H4 (cell line): ENCODE results near the gene CCR4. TPM values are rescaled to one million over a fixed set of nuclear protein-coding genes. Genes with fewer than 3 reads are reported as not detected.
A peak's percentile ranks its signal among the peaks of the same experiment; 100 is the strongest.
"Not testable (repeated sequence)": the region's sequence is repeated elsewhere in the genome, so short reads cannot be mapped to it uniquely, and the experiment has no call there.

Source experiments
- DNase-seq: peaks from one replicate; pipeline ENCODE4 v3.0.0-alpha.2; 2015; ENCODE audit warnings: low spot score
- total RNA-seq: library from RNA; depleted of rRNA; stranded (reverse); fragments of >200 nt; shearing (Covaris generic); gene quantifications from 2 replicates; pipeline ENCODE4 v1.2.3, GENCODE V29; 2014

Gene CCR4
- total RNA-seq, 1 experiment from 2014 or later: not detected

GRCh38 chr3:32952369-32953077, 1.1 kb downstream of the CCR4 start:
- DNase-seq: no peak

DNA sequence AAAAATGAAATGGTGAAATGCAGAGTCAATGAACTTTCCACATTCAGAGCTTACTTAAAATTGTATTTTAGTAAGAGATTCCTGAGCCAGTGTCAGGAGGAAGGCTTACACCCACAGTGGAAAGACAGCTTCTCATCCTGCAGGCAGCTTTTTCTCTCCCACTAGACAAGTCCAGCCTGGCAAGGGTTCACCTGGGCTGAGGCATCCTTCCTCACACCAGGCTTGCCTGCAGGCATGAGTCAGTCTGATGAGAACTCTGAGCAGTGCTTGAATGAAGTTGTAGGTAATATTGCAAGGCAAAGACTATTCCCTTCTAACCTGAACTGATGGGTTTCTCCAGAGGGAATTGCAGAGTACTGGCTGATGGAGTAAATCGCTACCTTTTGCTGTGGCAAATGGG, 3.1 kb downstream of the CCR4 start:
- no peak for DNase-seq

DNA sequence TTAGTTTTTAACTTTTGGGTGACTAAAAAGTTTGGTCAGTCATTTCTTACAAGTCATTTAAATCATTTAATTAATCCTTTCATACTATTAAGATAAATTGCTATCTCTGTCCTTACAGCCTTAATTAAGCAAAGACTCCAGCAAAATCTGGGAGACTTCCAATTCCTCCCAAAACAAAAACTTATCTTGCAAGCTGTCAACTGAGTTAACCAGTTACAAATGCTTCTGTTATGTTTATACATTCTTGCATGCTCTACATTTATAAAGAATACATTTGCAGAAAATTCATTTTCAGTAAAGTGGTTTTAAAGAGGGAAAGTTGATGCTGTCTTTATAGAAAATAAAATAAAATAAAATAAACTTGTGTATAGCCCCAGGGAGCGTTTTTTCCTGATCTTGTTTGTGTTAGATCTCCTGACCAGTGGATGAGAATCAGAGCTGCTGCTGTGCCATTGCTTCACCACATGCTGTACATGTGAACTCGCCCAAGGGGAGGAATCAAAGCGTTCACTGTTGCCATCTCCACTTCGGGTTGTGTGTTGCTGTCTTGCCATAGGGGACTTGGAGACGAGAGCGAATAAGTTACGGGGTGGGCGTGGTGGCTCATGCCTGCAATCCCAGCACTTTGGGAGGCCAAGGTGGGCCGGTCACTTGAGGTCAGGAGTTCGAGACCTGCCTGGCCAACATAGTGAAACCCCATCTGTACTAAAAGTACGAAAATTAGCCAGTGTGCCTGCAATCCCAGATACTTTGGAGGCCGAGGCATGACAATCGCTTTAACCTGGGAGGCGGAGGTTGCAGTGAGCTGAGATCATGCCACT, 5.5 kb downstream of the CCR4 start:
- DNase-seq: peak; percentile 11

DNA sequence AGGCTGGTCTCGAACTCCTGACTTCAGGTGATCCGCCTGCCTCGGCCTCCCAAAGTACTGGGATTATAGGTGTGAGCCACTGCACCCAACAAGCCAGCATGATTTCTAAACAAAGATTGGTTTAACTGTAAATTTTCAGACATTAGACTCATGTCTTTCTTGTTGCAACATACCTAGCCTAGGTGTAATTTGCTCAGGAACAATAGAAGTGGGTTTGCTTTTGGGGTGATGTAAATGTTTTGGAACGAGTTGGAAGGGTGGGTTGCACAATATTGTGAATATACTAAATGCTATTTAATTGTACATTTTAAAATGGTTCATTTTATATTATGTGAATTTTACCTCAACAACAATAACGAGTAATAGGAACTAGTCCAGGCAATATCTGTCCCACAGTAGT, 7.1 kb downstream of the CCR4 start:
- DNase-seq: no peak

GRCh38 chr3:32959371-32959770, 7.9 kb downstream of the CCR4 start:
- DNase-seq: no peak

DNA sequence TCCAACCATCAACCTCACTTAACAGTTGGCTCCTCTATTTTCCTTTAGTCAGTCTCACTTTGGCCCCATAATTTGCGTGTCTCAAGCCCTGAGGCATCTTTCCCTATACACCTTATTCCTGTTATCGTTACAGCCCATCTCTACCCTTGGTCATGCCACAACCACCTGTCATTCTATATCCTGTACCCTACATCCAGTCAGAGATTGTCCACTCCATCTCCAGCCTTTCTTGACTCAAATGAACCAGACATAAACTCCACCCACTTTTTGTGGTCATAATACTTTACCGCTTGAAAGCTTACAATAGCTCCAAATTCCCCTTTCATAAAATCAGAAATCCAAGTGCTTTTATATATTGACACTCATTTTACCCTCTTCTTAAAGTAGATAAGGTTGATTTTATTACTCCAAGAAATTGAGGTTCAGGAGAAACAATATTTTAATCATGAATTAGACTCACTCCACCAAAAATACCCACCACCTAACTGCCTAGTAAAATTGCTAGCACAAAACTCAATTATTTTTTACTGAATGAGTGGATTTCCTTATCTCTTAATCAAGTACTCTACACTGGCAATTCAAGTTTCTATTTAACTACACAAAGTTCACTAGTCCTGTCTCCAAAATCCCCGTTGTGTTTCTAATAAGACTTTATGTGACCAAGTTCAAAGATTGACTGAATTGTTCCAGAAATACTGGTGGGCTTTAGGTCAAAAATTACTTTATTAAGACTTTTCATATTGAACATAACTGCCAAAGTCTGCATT, 9.1 kb downstream of the CCR4 start:
- no peak for DNase-seq

GRCh38 chr3:32961189-32961715, 9.8 kb downstream of the CCR4 start:
- DNase-seq: no peak

- no peak for DNase-seq
Observed at GRCh38 chr3:32963871-32964270, 12.4 kb downstream of the CCR4 start.

GRCh38 chr3:32964781-32965180, 13.3 kb downstream of the CCR4 start:
- not testable (repeated sequence) for DNase-seq

GRCh38 chr3:32965617-32966213, 14.3 kb downstream of the CCR4 start:
- not testable (repeated sequence) for DNase-seq

DNA sequence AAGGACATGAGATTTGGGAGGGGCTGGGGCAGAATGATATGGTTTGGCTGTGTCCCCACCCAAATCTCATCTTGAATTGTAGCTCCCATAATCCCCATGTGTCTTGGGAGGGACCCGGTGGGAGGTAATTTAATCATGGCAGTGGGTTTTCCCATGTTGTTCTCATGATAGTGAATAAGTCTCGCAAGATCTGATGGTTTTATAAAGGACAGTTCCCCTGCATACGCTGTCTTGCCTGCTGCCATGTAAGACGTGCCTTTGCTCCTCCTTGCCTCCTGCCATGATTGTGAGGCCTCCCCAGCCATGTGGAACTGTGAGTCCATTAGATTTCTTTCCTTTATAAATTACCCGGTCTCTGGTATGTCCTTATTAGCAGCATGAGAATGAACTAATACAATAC, 15.2 kb downstream of the CCR4 start:
- DNase-seq: not testable (repeated sequence)

- no peak for DNase-seq
Observed at GRCh38 chr3:32968166-32968919, 16.9 kb downstream of the CCR4 start.

DNA sequence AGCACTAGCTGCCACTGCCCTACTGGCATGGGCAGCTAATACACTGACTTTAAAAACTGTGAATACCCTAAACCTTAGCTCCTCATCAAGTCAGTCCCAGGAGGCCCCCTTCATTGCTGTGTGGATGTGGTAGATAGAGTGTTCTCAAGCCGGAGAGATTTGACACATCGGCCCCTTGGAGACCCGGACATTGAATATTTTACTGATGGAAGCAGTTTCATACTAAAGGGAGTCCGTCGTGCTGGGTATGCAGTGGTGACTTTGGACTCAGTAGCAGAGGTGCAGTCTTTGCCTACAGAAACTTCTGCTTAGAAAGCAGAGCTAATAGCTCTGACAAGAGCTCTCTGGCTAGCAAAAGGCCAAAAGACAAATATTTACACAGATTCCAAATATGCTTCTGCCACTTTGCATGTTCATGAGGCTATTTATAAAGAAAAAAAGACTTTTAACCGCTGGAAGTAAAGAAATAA, 17.5 kb downstream of the CCR4 start:
- no peak for DNase-seq

GRCh38 chr3:32969656-32970055, 18.2 kb downstream of the CCR4 start:
- peak; percentile 25 for DNase-seq

GRCh38 chr3:32971291-32971690, 19.8 kb downstream of the CCR4 start:
- DNase-seq: not testable (repeated sequence)

DNA sequence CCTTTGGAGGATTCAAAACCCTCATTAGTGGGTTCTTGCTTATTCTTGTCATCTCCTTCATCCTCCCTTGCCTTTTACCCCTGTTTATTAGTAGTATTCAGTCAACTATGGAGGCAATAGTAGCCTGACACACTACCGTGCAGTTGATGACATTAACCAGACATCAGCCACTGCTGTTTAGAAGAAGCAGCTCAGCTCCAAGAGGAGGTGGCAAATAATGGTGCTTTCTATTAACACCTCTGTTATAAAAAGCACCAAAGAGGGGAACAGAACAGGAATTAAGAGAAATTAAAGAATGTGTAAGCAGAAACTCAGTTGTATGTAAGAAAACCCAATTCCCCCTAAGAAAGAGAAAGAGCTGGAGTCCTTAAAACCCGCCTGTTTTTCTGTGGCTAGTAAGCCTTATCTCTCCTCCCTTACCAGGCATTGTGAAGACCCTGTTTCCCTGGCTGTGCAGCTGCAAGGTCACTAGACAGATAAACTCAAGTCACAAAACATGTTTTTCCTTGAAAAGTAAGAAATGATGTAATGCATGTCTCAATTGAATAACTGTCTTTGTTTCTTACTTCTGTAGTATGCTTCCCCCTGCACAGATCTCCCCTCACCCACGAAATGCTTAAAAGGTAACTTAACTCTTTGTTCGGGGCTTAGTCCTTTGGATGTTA, 21.2 kb downstream of the CCR4 start:
- no peak for DNase-seq

DNA sequence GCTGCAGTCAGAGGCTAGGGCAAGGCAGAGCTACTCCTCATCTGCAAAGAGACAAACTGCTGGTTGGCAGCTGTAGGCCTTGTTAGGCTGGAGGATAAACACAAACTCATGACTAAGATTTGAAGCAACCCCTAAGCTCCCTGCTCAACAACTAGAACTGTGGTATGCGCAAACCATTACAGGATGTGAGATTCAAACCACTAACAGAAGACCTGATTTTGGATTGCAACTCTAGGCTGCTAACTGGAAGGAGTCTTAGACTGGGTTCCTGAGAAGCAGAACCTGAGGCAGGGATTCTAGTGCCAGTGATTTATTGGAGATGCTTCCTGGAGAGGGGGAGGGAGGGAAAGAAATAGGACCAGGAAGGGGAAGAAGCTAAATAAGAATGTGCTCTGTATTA, 22.5 kb downstream of the CCR4 start:
- DNase-seq: peak; percentile 44

DNA sequence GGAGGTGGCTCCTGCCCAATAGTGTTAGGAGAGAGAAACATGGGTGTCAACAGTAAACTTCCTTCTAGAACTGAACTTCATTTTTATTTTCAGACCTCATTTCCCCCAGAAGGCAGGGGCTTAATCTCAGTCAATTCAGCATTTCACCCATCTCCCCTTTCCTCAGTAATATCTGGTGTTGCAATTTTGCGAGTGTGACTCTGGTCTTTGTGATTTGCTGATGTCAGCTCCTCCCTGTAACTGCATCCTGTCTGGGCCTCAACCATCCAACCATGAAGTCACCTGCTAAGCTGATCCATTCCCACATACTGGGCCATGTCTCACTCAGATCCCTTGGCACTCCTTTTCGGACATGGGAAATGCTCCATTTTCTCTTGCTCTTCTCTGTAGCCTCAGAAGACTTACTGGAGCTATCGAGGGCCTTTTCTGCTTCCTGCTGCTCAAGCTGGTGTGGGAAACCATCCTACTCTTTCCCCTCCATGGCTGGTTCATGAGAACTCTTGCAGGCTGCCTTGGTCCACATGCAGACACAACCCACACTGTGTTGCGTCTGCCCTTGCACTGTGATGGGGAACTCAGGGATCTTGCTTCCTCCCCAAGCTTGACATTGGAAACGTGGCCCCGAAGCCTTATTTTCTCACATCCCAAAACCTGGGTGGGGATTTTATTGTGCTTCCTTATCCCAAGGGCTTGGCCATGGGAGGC, 24.6 kb downstream of the CCR4 start:
- DNase-seq: no peak

DNA sequence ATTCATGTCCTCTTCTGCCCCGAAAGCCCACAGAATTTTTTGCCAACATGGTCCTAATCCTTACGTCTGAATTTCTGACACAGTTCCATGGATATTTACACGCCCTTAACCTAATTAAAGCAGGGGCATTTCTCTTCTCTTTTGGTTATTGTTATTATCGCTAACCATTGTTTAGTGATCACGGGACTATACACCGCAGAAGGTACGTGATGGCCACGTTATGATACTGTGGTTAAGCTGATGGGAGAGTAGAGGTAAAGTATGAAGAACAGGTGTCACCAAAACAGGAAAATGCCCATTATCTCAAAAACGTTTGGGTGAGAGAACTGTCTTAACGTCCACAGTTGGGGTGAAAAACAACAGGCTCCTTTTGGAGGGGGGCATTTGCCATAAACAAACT, 26.4 kb downstream of the CCR4 start:
- no peak for DNase-seq

- no peak for DNase-seq
Observed at GRCh38 chr3:32978331-32978730, 26.9 kb downstream of the CCR4 start.
